Heart left ventricle (tissue), 13 donors: ENCODE data around the gene CCNA2.

Source experiments
- POLR2A ChIP-seq, 2 donors: fragments of 450-650 bp; IDR thresholded peaks; one replicate each; pipeline ENCODE4 v1.6.1; 2017; ENCODE audit warnings: antibody characterized with exemption in 2 of 2, mild to moderate bottlenecking in 2 of 2, moderate library complexity in 2 of 2
- TF ChIP-seq, protein P1 (sequence below), 12 donors: fragments of 200-600 bp; sonication (generic) in 4 of 12; IDR thresholded peaks; one replicate each; pipeline versions ENCODE4 v1.5.0 to v1.8.0; 2018 to 2022; ENCODE audit warnings: antibody characterized with exemption in 12 of 12, mild to moderate bottlenecking in 5 of 12
- donor health status: ischemic (EF 13 %, LVEDD 7.1; RV severe dilation, severe dysfunction).
- donor health status: DM: no; HTN: yes; CAD: no.
- donor health status: DM: no; HTN: no; CAD: no.
- donor health status: ischemic (EF 25% LVEDD 6.9; RV normal size, moderate dysfunction).
- donor health status: ischemic (EF 25% LVEDD 5.7; RV mildly dilated, moderate dysfunction).
- donor health status: ischemic (EF 35%, LVEDD 5.7; RV mildly dilated, moderate dysfunction).
- donor health status: nonischemic (EF 11% LVEDD 7.7; RV severe dilation, severe dysfunction).
- donor health status: DM: yes; HTN: yes; CAD: no.
- donor health status: PGD.
- donor health status: ischemic (EF 29% LVEDD 5.4; RV normal size, mild dysfunction).
- donor health status: nonischemic (EF 23%, LVEDD 6.1; RV moderate dilation, normal function).

DNA sequence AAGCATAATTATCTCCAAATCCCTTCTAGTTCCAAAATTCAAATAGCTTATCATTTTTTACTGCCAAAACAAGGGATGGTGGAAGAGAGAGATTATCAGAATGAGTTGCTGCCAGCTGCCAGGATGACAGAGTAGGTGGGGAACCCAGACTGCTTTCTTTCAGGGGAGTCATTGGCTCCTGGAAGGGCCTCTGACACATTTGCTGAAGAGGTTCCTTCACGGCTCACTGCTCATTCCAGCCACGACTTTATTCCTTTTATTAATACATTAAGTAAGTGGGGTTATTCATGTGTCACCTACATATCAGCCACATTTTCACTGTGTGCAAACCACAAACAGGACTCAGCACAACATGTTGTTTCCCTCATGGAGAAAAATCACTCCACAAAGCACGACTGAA, 46.1 kb downstream of the CCNA2 start:
- TF ChIP-seq POLR2A (IDR thresholded peaks at IDR 0.05): no peak
- TF ChIP-seq, protein P1, sequence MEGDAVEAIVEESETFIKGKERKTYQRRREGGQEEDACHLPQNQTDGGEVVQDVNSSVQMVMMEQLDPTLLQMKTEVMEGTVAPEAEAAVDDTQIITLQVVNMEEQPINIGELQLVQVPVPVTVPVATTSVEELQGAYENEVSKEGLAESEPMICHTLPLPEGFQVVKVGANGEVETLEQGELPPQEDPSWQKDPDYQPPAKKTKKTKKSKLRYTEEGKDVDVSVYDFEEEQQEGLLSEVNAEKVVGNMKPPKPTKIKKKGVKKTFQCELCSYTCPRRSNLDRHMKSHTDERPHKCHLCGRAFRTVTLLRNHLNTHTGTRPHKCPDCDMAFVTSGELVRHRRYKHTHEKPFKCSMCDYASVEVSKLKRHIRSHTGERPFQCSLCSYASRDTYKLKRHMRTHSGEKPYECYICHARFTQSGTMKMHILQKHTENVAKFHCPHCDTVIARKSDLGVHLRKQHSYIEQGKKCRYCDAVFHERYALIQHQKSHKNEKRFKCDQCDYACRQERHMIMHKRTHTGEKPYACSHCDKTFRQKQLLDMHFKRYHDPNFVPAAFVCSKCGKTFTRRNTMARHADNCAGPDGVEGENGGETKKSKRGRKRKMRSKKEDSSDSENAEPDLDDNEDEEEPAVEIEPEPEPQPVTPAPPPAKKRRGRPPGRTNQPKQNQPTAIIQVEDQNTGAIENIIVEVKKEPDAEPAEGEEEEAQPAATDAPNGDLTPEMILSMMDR (IDR thresholded peaks at IDR 0.05): no peak
